CD4-positive, alpha-beta T cell treated with Interleukin-15 for 1 hour (primary cell): Measurements from ENCODE around the gene PRDX4.
"Not testable (repeated sequence)": the region's sequence is repeated elsewhere in the genome, so short reads cannot be mapped to it uniquely, and the experiment has no call there.

Experiments
- DNase-seq: peaks from one replicate; pipeline ENCODE4 v3.0.0-alpha.2; 2020

Gene PRDX4

GRCh38 chrX:23667239-23668177 lies at the start of gene PRDX4:
Gene PRDX4 (plus strand): TSS chrX:23667493. CDS start chrX:23667571, 78 bp downstream.
- peak; percentile 80 for DNase-seq

- no peak for DNase-seq
Observed at GRCh38 chrX:23621621-23622265, 45.5 kb upstream of the PRDX4 start.

DNA sequence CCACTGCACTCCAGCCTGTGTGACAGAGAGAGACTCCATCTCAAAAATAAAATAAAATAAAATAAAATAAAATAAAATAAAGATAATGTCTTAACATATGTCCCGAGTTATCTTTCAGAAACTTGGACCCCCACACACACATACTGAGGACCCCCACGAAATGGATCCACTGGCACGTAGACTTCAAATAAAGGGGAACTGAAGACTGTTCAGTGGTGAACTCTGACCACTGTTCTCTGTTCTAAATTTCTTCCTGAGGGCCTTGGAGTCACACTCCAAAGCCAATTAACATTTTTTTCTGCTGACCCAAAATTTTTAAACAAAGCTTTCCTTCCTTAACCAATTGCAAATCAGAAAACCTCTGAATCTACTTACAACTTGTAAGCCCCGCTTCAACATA lies 43.5 kb upstream of the PRDX4 start:
- no peak for DNase-seq

GRCh38 chrX:23626651-23627050 lies 40.6 kb upstream of the PRDX4 start:
- no peak for DNase-seq

DNA sequence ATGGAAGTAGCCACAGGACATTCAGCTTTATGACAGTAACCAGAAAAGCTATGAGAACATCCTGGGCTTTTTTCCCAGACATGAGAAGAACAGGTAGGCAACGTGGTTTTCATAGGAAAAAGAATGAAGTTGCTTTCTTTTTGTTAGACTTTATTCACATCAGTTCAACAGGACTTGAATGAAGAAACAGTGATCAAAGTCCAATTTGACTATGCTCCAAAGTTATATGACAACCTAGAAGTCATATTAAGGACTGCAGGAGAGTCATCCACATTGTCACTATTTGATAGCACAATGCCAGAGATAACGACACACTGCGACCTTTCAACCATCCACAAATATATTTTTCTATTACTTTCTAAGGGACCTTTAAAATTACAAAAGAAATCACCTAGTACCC lies 39.2 kb upstream of the PRDX4 start:
- no peak for DNase-seq

- DNase-seq: no peak
Observed at GRCh38 chrX:23631136-23631535, 36.2 kb upstream of the PRDX4 start.

- no peak for DNase-seq
Observed at GRCh38 chrX:23633834-23634580, 33.3 kb upstream of the PRDX4 start.

DNA sequence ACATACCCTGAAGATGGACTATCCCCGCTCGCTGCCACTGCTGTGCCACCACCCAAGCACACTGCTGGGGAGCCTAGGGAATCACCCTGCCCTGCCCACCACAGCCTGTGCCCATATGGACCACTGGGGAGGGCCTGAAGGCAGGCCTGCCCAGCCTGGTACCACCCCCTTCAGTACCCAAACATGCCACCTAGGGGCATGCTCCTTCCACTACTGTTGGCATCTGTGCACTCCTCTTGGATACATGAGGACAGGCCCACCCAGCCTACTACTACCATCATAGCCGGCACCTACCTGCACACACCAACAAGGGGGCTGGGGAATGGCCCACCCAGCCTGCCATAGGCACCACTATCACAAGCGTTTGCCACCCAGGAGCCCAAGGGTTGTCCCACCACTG lies 30.1 kb upstream of the PRDX4 start:
- DNase-seq: no peak

DNA sequence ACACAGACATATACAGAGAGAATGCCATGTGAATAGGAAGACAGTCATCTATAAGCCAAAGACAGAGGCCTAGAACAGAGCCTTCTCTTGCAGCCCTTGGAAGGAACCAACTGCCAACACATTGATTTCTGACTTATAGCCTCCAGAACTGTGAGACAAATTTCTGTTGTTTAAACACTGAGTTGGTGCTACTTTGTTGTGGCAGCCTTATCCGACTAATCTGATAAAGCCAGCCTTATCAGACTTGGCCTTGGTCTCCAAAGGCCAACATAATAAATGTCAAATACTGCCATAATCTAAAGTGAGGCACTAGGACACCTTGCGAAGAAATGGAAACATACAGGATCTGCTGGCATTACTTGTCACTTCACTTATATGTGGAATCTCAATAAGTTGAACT lies 24.3 kb upstream of the PRDX4 start:
- DNase-seq: no peak

DNA sequence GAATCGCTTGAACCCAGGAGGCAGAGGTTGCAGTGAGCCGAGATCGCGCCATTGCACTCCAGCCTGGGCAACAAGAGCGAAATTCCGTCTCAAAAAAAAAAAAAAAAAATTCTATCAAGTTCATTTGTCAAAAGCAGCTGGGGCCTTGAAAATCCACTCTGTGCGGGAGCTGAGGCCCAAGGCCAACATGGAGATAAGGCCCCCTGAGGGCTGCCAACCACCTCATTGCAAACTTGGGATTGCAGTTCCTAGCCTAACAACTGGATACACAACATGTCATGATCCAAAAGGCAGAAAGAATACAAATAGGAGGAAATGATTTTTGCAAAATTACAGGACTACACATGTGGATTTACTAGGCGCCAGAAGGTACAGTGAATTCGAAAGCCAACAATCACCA lies 22.5 kb upstream of the PRDX4 start:
- no peak for DNase-seq

- no peak for DNase-seq
Observed at GRCh38 chrX:23656091-23656490, 11.2 kb upstream of the PRDX4 start.

GRCh38 chrX:23656684-23657083 lies 10.6 kb upstream of the PRDX4 start:
- DNase-seq: no peak

GRCh38 chrX:23659339-23659738 lies 8.0 kb upstream of the PRDX4 start:
- no peak for DNase-seq

DNA sequence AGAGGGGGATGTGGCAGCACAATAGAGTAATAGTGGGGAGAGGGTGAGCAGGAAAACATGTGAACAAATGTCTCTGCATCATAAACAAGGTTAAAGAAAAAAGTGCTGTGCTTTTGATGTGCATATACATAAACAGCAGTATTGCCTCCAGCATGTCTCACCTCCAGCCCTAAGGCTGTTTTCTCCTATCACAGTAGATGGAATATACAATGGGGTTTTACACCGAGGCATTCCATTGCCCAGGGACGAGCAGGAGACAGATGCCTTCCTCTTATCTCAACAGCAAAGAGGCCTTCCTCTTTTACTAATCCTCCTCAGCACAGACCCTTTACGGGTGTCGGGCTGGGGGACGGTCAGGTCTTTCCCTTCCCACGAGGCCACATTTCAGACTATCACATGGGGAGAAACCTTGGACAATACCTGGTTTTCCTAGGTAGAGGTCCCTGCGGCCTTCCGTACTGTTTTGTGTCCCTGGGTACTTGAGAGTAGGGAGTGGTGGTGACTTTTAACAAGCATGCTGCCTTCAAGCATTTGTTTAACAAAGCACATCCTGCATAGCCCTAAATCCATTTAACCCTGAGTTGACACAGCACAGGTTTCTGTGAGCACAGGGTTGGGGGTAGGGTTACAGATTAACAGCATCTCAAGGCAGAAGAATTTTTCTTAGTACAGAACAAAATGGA lies 7.1 kb upstream of the PRDX4 start:
- DNase-seq: not testable (repeated sequence)

DNA sequence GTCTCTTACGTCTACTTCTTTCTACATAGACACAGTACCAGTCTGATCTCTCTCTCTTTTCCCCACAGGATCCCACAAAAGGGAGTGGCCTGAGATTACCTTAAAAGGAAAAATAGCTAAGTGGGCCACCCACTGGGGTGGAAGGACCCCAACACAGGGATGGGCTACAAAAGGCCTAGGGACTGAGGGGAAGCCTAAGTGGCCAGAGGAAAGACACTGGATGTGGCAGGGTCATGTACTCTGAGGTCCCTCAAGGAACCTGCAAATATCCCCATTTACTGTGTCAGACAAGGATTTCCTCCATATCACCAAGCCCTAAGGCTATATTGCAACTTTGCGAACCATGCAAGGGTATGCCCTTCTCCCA lies 6.5 kb upstream of the PRDX4 start:
- DNase-seq: no peak

DNA sequence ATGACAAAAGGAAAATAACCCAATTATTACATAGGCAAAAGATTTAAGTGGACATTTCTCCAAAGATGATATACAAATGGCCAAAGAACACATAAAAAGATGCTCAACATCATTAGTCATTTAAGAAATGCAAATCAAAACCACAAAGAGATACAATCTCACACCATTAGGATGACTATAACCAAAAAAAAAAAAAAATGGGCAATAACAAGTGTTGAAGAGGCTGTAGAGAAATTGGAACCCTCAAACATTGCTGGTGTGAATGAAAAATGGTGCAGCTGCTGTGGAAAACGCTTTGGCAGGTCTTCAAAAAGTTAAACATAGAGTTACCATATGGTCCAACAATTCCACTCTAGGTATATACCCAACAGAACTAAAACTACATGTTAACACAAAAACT lies 5.6 kb upstream of the PRDX4 start:
- DNase-seq: no peak

- DNase-seq: no peak
Observed at GRCh38 chrX:23662187-23662586, 5.1 kb upstream of the PRDX4 start.

DNA sequence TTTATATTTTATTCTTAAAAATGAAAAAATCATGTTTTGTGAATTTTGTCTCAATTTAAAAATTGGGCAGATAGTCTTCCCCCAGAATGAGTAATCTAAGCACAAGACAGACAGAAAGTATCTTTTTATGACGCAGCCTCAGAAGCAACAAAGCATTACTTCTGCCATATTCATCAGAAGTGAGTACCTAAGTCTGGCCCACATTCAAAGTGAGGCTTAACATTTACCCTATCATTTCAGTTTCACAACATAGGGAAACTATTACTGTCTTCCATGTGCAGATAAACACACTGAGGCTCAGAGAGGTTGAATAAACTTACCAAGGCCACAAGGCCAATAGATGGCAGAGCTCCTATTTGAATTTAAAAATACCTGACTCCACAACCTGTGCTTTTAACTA lies 4.4 kb upstream of the PRDX4 start:
- DNase-seq: no peak

- DNase-seq: no peak
Observed at GRCh38 chrX:23664496-23664895, 2.8 kb upstream of the PRDX4 start.

GRCh38 chrX:23666282-23666681 lies 1.0 kb upstream of the PRDX4 start:
- no peak for DNase-seq

DNA sequence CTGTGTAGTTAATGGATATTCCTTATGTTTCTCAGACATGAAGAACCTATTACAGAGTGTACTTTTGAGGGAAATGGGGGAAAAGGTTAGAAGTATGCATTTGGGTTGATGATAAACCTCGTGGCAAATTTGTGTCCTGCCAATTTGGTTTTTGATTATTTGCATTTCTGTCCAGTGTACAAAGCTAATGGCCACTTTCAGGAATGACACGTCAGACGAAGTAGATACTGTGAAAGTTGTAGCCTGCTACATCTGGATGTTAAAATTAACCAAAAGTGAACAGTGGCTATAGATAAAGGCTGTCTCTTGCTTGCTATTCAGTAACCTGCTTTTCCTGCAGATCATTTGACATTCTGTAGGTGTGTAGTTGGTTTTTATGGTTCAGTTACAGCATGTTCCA lies 1.0 kb downstream of the PRDX4 start:
- no peak for DNase-seq

GRCh38 chrX:23670528-23670927 lies 3.2 kb downstream of the PRDX4 start:
- DNase-seq: no peak

DNA sequence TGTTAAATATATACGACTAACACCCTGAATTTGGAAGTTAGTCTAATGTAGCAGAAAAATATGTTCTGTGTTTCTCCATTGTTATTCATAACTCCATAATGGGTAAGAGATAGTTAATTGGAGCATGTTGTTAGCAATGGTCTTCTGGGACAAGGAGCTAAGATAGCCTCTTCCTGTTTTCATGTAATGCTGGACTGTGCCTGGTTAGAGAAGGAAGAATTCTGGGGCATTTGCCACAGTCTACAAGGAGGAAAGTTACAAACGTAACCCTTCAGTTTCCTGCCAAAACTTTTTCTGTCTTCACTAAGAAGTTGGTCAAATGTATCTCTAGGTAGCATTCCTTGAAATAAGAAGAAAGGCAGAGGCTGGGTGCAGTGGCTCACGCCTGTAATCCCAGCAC lies 5.8 kb downstream of the PRDX4 start:
- no peak for DNase-seq
